ENCODE results near the gene KRTAP16-1.
"Not testable (repeated sequence)": the region's sequence is repeated elsewhere in the genome, so short reads cannot be mapped to it uniquely, and the experiment has no call there.

The KRTAP16-1 gene

GRCh38 chr17:41298458-41299135, 10.5 kb downstream of the KRTAP16-1 start:
- Histone ChIP-seq H3K9me3 (ENCODE audit: insufficient read depth, low read depth, low read length) (no peaks in the 10 kb centered on the region), H3K36me3 (ENCODE audit: insufficient read depth, low read length) (no peaks in the 10 kb centered on the region), H3K4me1 (ENCODE audit: insufficient read depth, low read length) (no peaks in the 10 kb centered on the region), H3K4me3 (ENCODE audit: low read length) (no peak overlapping the region), H3K27me3 (ENCODE audit: insufficient read depth, low read length) (no peaks in the 10 kb centered on the region), H3K27ac (ENCODE audit: low read depth, low read length) (no peak overlapping the region), H3K9ac (ENCODE audit: low read depth, low read length) (no peak overlapping the region)
- 86% methylated on average over 19 of the region's 20 CpGs for WGBS

DNA sequence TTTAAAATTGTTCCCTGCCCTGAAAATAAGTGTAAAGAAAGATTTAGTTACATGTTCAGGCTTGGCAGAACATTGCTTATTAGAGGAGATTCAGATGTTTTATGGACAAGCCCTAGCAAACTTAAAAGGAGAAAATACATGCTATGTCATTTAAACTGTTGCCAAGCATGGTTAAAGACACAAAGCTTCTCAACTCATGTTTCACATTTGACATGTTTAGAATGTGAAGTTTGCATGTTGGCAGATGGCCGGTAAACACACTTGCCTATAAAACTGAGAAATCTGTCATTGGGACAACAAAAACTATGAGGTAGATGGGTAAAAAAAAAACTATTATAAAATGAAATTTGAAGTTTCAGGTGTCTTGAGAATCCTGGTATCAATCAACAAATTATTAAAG, 12.3 kb downstream of the KRTAP16-1 start:
- H3K27ac ChIP-seq (ENCODE audit: low read depth, low read length), result no peak overlapping the region
- no peaks in the 10 kb centered on the region for H3K27me3 ChIP-seq (ENCODE audit: insufficient read depth, low read length)
- no peaks in the 10 kb centered on the region for H3K9me3 ChIP-seq (ENCODE audit: insufficient read depth, low read depth, low read length)
- H3K36me3 ChIP-seq (ENCODE audit: insufficient read depth, low read length), result no peaks in the 10 kb centered on the region
- H3K4me3 ChIP-seq (ENCODE audit: low read length), result no peak overlapping the region
- H3K9ac ChIP-seq (ENCODE audit: low read depth, low read length), result no peak overlapping the region
- no peaks in the 10 kb centered on the region for H3K4me1 ChIP-seq (ENCODE audit: insufficient read depth, low read length)
- 92% methylated on average over 1 of the region's 1 CpG for WGBS

DNA sequence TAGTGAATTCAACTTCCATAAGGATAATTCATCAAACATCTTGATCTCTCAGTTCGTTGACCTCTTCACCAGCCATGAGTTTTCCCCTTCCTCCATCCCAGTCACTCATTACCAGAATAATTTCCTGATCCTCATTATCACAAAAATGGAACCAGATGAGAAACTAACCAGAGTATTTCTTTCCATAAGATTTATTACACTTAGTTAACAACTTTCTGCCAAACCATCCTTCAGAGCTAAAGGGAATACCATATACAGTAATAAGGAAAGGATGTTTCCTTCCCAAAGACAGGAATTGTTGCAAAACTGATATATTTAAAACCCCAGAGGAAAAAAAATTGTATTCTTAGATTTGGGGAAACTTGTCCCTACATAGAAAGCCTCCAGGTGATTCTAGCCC, 15.1 kb downstream of the KRTAP16-1 start:
- Histone ChIP-seq H3K9me3 (ENCODE audit: insufficient read depth, low read depth, low read length) (no peaks in the 10 kb centered on the region), H3K9ac (ENCODE audit: low read depth, low read length) (no peak overlapping the region), H3K27ac (ENCODE audit: low read depth, low read length) (no peak overlapping the region), H3K4me3 (ENCODE audit: low read length) (no peak overlapping the region), H3K36me3 (ENCODE audit: insufficient read depth, low read length) (no peaks in the 10 kb centered on the region), H3K27me3 (ENCODE audit: insufficient read depth, low read length) (no peaks in the 10 kb centered on the region), H3K4me1 (ENCODE audit: insufficient read depth, low read length) (no peaks in the 10 kb centered on the region)
- 92% methylated on average over 1 of the region's 1 CpG for WGBS

GRCh38 chr17:41287050-41287449, 22.1 kb downstream of the KRTAP16-1 start:
- H3K4me1 ChIP-seq (ENCODE audit: insufficient read depth, low read length), result 0 out of 2 replicates have a peak, but pooled peaks cover 9% of the 10 kb centered on the region
- 94% methylated on average over 3 of the region's 3 CpGs for WGBS
- no peaks in the 10 kb centered on the region for H3K36me3 ChIP-seq (ENCODE audit: insufficient read depth, low read length)
- H3K9ac ChIP-seq (ENCODE audit: low read depth, low read length), result no peak overlapping the region
- no peaks in the 10 kb centered on the region for H3K9me3 ChIP-seq (ENCODE audit: insufficient read depth, low read depth, low read length)
- no peak overlapping the region for H3K27ac ChIP-seq (ENCODE audit: low read depth, low read length)
- H3K4me3 ChIP-seq (ENCODE audit: low read length), result no peak overlapping the region
- no peaks in the 10 kb centered on the region for H3K27me3 ChIP-seq (ENCODE audit: insufficient read depth, low read length)

GRCh38 chr17:41284546-41284945, 24.6 kb downstream of the KRTAP16-1 start:
- Histone ChIP-seq H3K27ac (ENCODE audit: low read depth, low read length) (no peak overlapping the region), H3K9ac (ENCODE audit: low read depth, low read length) (no peak overlapping the region), H3K4me1 (ENCODE audit: insufficient read depth, low read length) (0 out of 2 replicates have a peak, but pooled peaks cover 9% of the 10 kb centered on the region), H3K9me3 (ENCODE audit: insufficient read depth, low read depth, low read length) (no peaks in the 10 kb centered on the region), H3K27me3 (ENCODE audit: insufficient read depth, low read length) (no peaks in the 10 kb centered on the region), H3K4me3 (ENCODE audit: low read length) (no peak overlapping the region), H3K36me3 (ENCODE audit: insufficient read depth, low read length) (no peaks in the 10 kb centered on the region)
- WGBS, result 71% methylated on average over 2 of the region's 2 CpGs

- Histone ChIP-seq H3K27ac (ENCODE audit: low read depth, low read length) (no peak overlapping the region), H3K36me3 (ENCODE audit: insufficient read depth, low read length) (no peaks in the 10 kb centered on the region), H3K4me3 (ENCODE audit: low read length) (no peak overlapping the region), H3K9me3 (ENCODE audit: insufficient read depth, low read depth, low read length) (no peaks in the 10 kb centered on the region), H3K27me3 (ENCODE audit: insufficient read depth, low read length) (no peaks in the 10 kb centered on the region), H3K4me1 (ENCODE audit: insufficient read depth, low read length) (0 out of 2 replicates have a peak, but pooled peaks cover 9% of the 10 kb centered on the region), H3K9ac (ENCODE audit: low read depth, low read length) (no peak overlapping the region)
- 93% methylated on average over 2 of the region's 3 CpGs for WGBS
Observed at GRCh38 chr17:41284043-41284442, 25.1 kb downstream of the KRTAP16-1 start.

- H3K9ac ChIP-seq (ENCODE audit: low read depth, low read length), result no peak overlapping the region
- 0 out of 2 replicates have a peak, but pooled peaks cover under 1% of the 10 kb centered on the region for H3K4me1 ChIP-seq (ENCODE audit: insufficient read depth, low read length)
- H3K36me3 ChIP-seq (ENCODE audit: insufficient read depth, low read length), result no peaks in the 10 kb centered on the region
- H3K9me3 ChIP-seq (ENCODE audit: insufficient read depth, low read depth, low read length), result no peaks in the 10 kb centered on the region
- H3K4me3 ChIP-seq (ENCODE audit: low read length), result no peak overlapping the region
- WGBS, result 89% methylated on average over 3 of the region's 3 CpGs
- H3K27me3 ChIP-seq (ENCODE audit: insufficient read depth, low read length), result no peaks in the 10 kb centered on the region
- H3K27ac ChIP-seq (ENCODE audit: low read depth, low read length), result no peak overlapping the region
Observed at GRCh38 chr17:41278176-41278955, 30.7 kb downstream of the KRTAP16-1 start.

DNA sequence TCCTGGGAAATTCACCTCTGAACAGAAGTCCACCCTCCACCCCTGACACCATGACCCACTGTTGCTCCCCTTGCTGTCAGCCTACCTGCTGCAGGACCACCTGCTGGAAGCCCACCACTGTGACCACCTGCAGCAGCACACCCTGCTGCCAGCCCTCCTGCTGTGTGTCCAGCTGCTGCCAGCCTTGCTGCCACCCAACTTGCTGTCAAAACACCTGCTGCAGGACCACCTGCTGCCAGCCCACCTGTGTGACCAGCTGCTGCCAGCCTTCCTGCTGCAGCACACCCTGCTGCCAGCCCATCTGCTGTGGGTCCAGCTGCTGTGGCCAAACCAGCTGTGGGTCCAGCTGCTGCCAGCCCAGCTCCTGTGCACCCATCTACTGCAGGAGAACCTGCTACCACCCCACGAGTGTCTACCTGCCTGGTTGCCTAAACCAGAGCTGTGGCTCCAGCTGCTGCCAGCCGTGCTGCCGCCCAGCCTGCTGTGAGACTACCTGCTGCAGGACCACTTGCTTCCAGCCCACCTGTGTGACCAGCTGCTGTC, 33.4 kb downstream of the KRTAP16-1 start, which contains the start of gene KRTAP9-7:
KRTAP9-7 (plus strand) TSS at position 51 of the 543 bp plus-strand sequence; CDS start at position 51, 0 bp downstream.
- H3K9me3 ChIP-seq (ENCODE audit: insufficient read depth, low read depth, low read length); H3K27ac ChIP-seq (ENCODE audit: low read depth, low read length); H3K4me3 ChIP-seq (ENCODE audit: low read length); H3K36me3 ChIP-seq (ENCODE audit: insufficient read depth, low read length); H3K9ac ChIP-seq (ENCODE audit: low read depth, low read length); H3K4me1 ChIP-seq (ENCODE audit: insufficient read depth, low read length); H3K27me3 ChIP-seq (ENCODE audit: insufficient read depth, low read length): not testable (repeated sequence)
- 84% methylated on average over 3 of the region's 3 CpGs for whole genome bisulfite sequencing

- H3K27ac ChIP-seq (ENCODE audit: low read depth, low read length), result no peak overlapping the region
- H3K4me1 ChIP-seq (ENCODE audit: insufficient read depth, low read length), result no peaks in the 10 kb centered on the region
- H3K9me3 ChIP-seq (ENCODE audit: insufficient read depth, low read depth, low read length), result no peaks in the 10 kb centered on the region
- WGBS, result 84% methylated on average over 1 of the region's 1 CpG
- H3K27me3 ChIP-seq (ENCODE audit: insufficient read depth, low read length), result no peaks in the 10 kb centered on the region
- no peak overlapping the region for H3K4me3 ChIP-seq (ENCODE audit: low read length)
- no peaks in the 10 kb centered on the region for H3K36me3 ChIP-seq (ENCODE audit: insufficient read depth, low read length)
- no peak overlapping the region for H3K9ac ChIP-seq (ENCODE audit: low read depth, low read length)
Observed at GRCh38 chr17:41271858-41272257, 37.3 kb downstream of the KRTAP16-1 start.

- WGBS, result 64% methylated on average over 1 of the region's 1 CpG
Observed at GRCh38 chr17:41271323-41271722, 37.8 kb downstream of the KRTAP16-1 start.

DNA sequence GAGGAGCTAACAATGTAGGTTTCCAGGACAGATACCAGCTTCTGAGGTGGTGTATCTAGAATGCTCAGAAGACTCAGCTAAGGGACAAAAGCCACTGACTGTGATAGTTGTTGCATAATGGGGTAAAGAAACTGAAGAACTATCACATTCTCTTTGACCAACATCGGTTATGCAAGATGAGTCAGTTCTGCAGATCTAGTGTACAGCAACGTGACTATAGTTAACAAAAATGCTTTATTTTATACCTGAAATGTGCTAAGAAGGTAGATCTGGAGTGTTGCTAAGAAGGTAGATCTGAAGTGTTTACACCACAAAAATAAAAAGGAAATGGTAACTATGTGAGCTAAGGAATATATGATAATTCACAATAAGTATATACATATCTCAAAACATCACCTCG, 41.4 kb downstream of the KRTAP16-1 start:
- Histone ChIP-seq H3K4me3 (ENCODE audit: low read length) (no peak overlapping the region), H3K9ac (ENCODE audit: low read depth, low read length) (no peak overlapping the region), H3K36me3 (ENCODE audit: insufficient read depth, low read length) (no peaks in the 10 kb centered on the region), H3K27me3 (ENCODE audit: insufficient read depth, low read length) (no peaks in the 10 kb centered on the region; the same call in 1 of the 2 replicates), H3K27ac (ENCODE audit: low read depth, low read length) (no peak overlapping the region), H3K9me3 (ENCODE audit: insufficient read depth, low read depth, low read length) (no peaks in the 10 kb centered on the region), H3K4me1 (ENCODE audit: insufficient read depth, low read length) (no peaks in the 10 kb centered on the region)
- WGBS, result 88% methylated on average over 1 of the region's 3 CpGs

More at GRCh38 chr17:41271323-41271722, 37.8 kb downstream of the KRTAP16-1 start:
- H3K27ac ChIP-seq (ENCODE audit: low read depth, low read length); H3K27me3 ChIP-seq (ENCODE audit: insufficient read depth, low read length); H3K36me3 ChIP-seq (ENCODE audit: insufficient read depth, low read length); H3K9ac ChIP-seq (ENCODE audit: low read depth, low read length); H3K9me3 ChIP-seq (ENCODE audit: insufficient read depth, low read depth, low read length); H3K4me3 ChIP-seq (ENCODE audit: low read length); H3K4me1 ChIP-seq (ENCODE audit: insufficient read depth, low read length): not testable (repeated sequence)
